CD4-positive, alpha-beta T cell (primary cell): ENCODE results near the gene NEK4. TPM values are rescaled to one million over a fixed set of nuclear protein-coding genes. Genes with fewer than 3 reads are reported as not detected.
A peak's percentile ranks its signal among the peaks of the same experiment; 100 is the strongest.

ENCODE experiments used
- ATAC-seq: fragments of 200-7000 bp; cut with Tn5 transposase; one replicate; pipeline ENCODE4 v1.10.0; 2022; ENCODE audit warnings: mild to moderate bottlenecking; ENCODE audit not compliant: poor library complexity
- CTCF ChIA-PET: fragments of 350-600 bp; sonication (Branson Sonifier 250); formaldehyde crosslinking; loops from one replicate; lab custom pipeline; 2021; ENCODE audit warnings: antibody characterized with exemption, inconsistent platforms; lab: Charles Lee
- POLR2A ChIA-PET: fragments of 350-600 bp; sonication (Branson Sonifier 250); formaldehyde crosslinking; loops from one replicate; lab custom pipeline; 2021; ENCODE audit warnings: antibody characterized with exemption, inconsistent platforms; lab: Charles Lee
- DNase-seq, 14 experiments: peaks; one replicate each; pipeline ENCODE4 v3.0.0-alpha.2; 2013 to 2020; ENCODE audit warnings: mixed read lengths in 2 of 14
- H3K27ac ChIP-seq, 2 donors: one replicate each; pipeline versions ENCODE4 v1.5.1 to v1.7.0; 2013; ENCODE audit warnings: low read length in 2 of 2, low read depth in 1 of 2, mild to moderate bottlenecking in 1 of 2
- H3K27me3 ChIP-seq, 2 experiments: 1 replicate in 1 of 2; 2 replicates in 1 of 2; pipeline versions ENCODE4 v1.6.1 to v1.7.0; 2013; ENCODE audit warnings: low read length in 2 of 2, control low read depth in 1 of 2, mild to moderate bottlenecking in 1 of 2, moderate library complexity in 1 of 2; ENCODE audit not compliant: insufficient read depth in 2 of 2, control insufficient read depth in 1 of 2
- H3K36me3 ChIP-seq: one replicate; pipeline ENCODE4 v1.6.1; 2013; ENCODE audit warnings: low read length, control low read depth; ENCODE audit not compliant: insufficient read depth
- H3K4me1 ChIP-seq: one replicate; pipeline ENCODE4 v1.6.1; 2013; ENCODE audit warnings: low read length, control low read depth; ENCODE audit not compliant: insufficient read depth
- H3K4me3 ChIP-seq: one replicate; pipeline ENCODE4 v1.5.1; 2013; ENCODE audit warnings: mild to moderate bottlenecking, low read length, moderate library complexity
- H3K9me3 ChIP-seq, 2 experiments: 1 replicate in 1 of 2; 2 replicates in 1 of 2; pipeline versions ENCODE4 v1.6.1 to v1.7.0; 2013; ENCODE audit warnings: low read length in 2 of 2, mild to moderate bottlenecking in 2 of 2, control low read depth in 1 of 2, moderate library complexity in 1 of 2; ENCODE audit not compliant: control insufficient read depth in 1 of 2, insufficient read depth in 1 of 2
- H3K27ac Mint-ChIP-seq: one replicate; pipeline ENCODE4 v1.8.0; 2020; ENCODE audit warnings: mixed read lengths
- H3K27me3 Mint-ChIP-seq: one replicate; pipeline ENCODE4 v1.8.0; 2021; ENCODE audit warnings: mixed read lengths
- H3K36me3 Mint-ChIP-seq: one replicate; pipeline ENCODE4 v1.8.0; 2021; ENCODE audit warnings: low read depth, mixed read lengths
- H3K4me1 Mint-ChIP-seq: one replicate; pipeline ENCODE4 v1.8.0; 2021; ENCODE audit warnings: low read depth, mixed read lengths
- H3K4me3 Mint-ChIP-seq: one replicate; pipeline ENCODE4 v1.8.0; 2020; ENCODE audit warnings: mild to moderate bottlenecking, mixed read lengths
- H3K9me3 Mint-ChIP-seq: one replicate; pipeline ENCODE4 v1.8.0; 2020; ENCODE audit warnings: mixed read lengths
- intact Hi-C, 2 experiments: fragments of 100-400 bp; cut with DNase I in 1 of 2; cut with micrococcal nuclease in 1 of 2; formaldehyde crosslinking; loops; one replicate each; pipeline versions ENCODE4 v1.15.1 to v1.9.0; 2023 to 2025; cut with DNase I, micrococcal nuclease
- total RNA-seq, 174 experiments: library from RNA in 2 of 174; stranded (reverse) in 2 of 174; gene quantifications; one replicate each; pipeline ENCODE4 v1.2.3 and lab custom pipeline; 2021 to 2026
- TF ChIP-seq, protein P1 (sequence below): fragments of 200-600 bp; IDR thresholded peaks from one replicate; pipeline ENCODE4 v1.8.0; 2022; ENCODE audit warnings: antibody characterized with exemption, mild to moderate bottlenecking

NEK4 gene
- total RNA-seq, 2 experiments from 2014 or later: 6.1 to 6.9 TPM

DNA sequence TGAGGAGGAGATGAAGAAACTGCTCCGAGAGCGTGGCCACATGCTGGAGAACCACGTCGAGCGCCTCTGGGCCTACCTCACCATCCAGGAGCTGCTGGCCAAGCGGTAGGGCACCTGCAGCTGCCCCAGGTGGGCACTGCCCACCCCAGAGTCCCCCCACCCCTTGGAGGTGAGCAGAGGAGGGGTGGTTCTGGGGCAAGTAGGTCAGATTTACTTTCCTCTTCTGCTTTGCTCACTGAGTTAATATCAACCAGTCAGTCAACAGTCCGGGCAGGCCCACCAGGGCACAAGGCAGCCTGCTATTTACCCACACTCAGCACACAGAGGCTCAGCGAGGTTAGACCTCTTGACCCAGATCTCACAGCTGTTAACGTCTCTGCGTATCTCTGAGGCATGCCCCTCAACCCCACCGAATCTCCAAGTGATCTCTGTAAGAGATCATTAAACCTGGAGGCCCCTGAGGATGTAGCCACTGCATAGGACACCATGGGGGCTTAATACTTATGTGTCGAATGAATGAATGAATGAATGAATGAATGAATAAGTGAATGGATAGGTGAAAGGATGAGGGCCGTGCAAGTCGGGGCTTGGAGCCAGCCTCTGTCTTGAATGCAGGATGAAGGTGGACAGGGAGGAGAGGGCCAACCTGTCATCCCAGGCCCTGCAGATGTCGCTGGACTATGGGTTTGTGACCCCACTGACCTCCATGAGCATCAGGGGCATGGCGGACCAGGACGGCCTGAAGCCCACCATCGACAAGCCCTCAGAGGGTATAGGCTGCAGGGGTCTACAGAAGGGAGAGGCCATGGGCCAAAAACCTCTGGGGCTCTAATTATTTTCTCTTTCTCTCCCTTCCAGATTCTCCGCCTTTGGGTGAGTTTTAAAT is 15.8 kb upstream of the NEK4 start:
- Mint-ChIP-seq H3K27me3 (no peaks in the 10 kb centered on the region), H3K36me3 (no peaks in the 10 kb centered on the region), H3K4me3 (no peak overlapping the region), H3K4me1 (no peaks in the 10 kb centered on the region), H3K9me3 (no peaks in the 10 kb centered on the region), H3K27ac (no peak overlapping the region)
- no peak for ATAC-seq
- Histone ChIP-seq H3K27ac (no peak overlapping the region), H3K4me3 (no peak overlapping the region), H3K36me3 (no peaks in the 10 kb centered on the region), H3K4me1 (no peaks in the 10 kb centered on the region), H3K9me3 (no peaks in the 10 kb centered on the region), H3K27me3 (no peaks in the 10 kb centered on the region)
- ChIA-PET CTCF (no interaction called here), POLR2A (no interaction called here)
- TF ChIP-seq, protein P1, sequence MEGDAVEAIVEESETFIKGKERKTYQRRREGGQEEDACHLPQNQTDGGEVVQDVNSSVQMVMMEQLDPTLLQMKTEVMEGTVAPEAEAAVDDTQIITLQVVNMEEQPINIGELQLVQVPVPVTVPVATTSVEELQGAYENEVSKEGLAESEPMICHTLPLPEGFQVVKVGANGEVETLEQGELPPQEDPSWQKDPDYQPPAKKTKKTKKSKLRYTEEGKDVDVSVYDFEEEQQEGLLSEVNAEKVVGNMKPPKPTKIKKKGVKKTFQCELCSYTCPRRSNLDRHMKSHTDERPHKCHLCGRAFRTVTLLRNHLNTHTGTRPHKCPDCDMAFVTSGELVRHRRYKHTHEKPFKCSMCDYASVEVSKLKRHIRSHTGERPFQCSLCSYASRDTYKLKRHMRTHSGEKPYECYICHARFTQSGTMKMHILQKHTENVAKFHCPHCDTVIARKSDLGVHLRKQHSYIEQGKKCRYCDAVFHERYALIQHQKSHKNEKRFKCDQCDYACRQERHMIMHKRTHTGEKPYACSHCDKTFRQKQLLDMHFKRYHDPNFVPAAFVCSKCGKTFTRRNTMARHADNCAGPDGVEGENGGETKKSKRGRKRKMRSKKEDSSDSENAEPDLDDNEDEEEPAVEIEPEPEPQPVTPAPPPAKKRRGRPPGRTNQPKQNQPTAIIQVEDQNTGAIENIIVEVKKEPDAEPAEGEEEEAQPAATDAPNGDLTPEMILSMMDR: no peak
- DNase-seq: no peak
- intact Hi-C loops: no loop called here

DNA sequence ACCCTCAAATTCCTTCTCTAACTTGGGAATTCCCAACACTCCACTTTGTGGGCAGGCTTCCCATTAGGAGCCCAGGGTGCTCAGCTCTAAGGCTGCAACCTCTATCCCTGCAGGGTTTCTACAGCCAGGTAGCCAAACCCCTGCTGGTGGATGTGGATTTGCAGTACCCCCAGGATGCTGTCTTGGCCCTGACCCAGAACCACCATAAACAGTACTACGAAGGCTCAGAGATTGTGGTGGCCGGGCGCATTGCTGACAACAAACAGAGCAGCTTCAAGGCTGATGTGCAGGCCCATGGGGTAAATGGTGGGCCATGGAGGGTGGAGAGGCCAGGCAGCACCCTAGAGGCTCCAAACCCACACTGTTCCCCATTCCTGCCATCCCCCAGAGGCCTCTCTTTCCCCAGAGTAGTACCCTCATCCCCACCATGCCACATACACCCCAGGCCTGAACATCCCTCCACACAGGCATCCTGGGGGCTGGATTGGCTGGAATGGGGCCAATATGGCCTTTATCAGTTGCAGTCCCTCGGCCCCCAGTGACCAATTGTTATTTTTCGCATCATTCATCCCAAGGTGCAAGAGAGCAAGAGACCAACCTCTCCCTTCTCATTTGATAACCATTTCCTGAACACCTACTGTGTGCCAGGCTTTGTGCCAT is 14.3 kb upstream of the NEK4 start:
- H3K27ac Mint-ChIP-seq: no peak overlapping the region
- intact Hi-C loops: no loop called here
- no peaks in the 10 kb centered on the region for H3K4me1 ChIP-seq
- no peak for ATAC-seq
- H3K27me3 Mint-ChIP-seq: no peaks in the 10 kb centered on the region
- no peaks in the 10 kb centered on the region for H3K36me3 Mint-ChIP-seq
- H3K9me3 ChIP-seq: no peaks in the 10 kb centered on the region
- no peak overlapping the region for H3K4me3 Mint-ChIP-seq
- no peak overlapping the region for H3K4me3 ChIP-seq
- CTCF ChIA-PET: no interaction called here
- H3K9me3 Mint-ChIP-seq: no peaks in the 10 kb centered on the region
- POLR2A ChIA-PET: no interaction called here
- H3K27me3 ChIP-seq: no peaks in the 10 kb centered on the region
- no peaks in the 10 kb centered on the region for H3K36me3 ChIP-seq
- DNase-seq: no peak
- no peak overlapping the region for H3K27ac ChIP-seq
- TF ChIP-seq, protein P1: no peak
- no peaks in the 10 kb centered on the region for H3K4me1 Mint-ChIP-seq

DNA sequence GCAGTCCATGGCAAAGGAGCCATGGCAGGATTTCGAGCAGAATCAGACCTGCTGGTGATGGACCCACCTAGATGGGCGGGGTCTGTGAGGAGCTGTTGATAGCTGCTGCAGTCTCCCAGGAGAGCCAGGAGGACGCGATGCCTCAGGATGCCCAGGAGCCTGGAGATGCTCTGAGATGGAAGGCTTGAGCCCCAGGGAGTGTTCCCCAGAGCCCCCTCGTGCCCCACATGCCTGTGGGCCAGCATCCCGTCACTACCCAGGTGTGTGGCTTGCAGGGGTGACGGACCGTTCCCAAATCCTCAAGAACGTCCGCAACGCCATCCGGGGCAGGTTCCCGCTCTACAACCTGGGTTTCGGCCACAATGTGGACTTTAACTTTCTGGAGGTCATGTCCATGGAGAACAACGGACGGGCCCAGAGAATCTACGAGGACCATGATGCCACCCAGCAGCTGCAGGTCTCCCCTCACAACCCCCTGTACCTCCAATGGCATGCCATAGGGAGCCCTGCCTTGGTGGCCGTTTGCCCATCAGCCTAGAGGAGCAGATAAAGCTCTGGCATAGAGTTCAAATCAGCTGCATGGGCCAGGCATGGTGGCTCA is 13.4 kb upstream of the NEK4 start:
- Mint-ChIP-seq H3K27me3 (no peaks in the 10 kb centered on the region), H3K9me3 (no peaks in the 10 kb centered on the region), H3K4me3 (no peak overlapping the region), H3K27ac (no peak overlapping the region), H3K4me1 (no peaks in the 10 kb centered on the region), H3K36me3 (no peaks in the 10 kb centered on the region)
- CTCF ChIA-PET: no interaction called here
- TF ChIP-seq, protein P1: no peak
- Histone ChIP-seq H3K27me3 (no peaks in the 10 kb centered on the region), H3K4me3 (no peak overlapping the region), H3K9me3 (no peaks in the 10 kb centered on the region), H3K4me1 (no peaks in the 10 kb centered on the region), H3K27ac (no peak overlapping the region), H3K36me3 (no peaks in the 10 kb centered on the region)
- intact Hi-C loops: no loop called here
- peak in 1 of 14 experiments; percentile 27 for DNase-seq
- POLR2A ChIA-PET: no interaction called here
- no peak for ATAC-seq
